Stimulated activated CD8-positive, alpha-beta memory T cell treated with anti-CD3 and anti-CD28 coated beads, Interleukin-7, amount 100 ng/mL, for 24 hours (primary cell): ENCODE data around the gene GAB4.
"Not testable (repeated sequence)": the region's sequence is repeated elsewhere in the genome, so short reads cannot be mapped to it uniquely, and the experiment has no call there.

Experiments used
- DNase-seq: peaks from one replicate; pipeline ENCODE4 v3.0.0-alpha.2; 2020; ENCODE audit warnings: low read depth

Gene GAB4

GRCh38 chr22:17007852-17008731 lies at the start of gene GAB4:
Gene GAB4 (minus strand): TSS chr22:17008222. CDS start chr22:17008114, 108 bp downstream.
- no peak for DNase-seq

DNA sequence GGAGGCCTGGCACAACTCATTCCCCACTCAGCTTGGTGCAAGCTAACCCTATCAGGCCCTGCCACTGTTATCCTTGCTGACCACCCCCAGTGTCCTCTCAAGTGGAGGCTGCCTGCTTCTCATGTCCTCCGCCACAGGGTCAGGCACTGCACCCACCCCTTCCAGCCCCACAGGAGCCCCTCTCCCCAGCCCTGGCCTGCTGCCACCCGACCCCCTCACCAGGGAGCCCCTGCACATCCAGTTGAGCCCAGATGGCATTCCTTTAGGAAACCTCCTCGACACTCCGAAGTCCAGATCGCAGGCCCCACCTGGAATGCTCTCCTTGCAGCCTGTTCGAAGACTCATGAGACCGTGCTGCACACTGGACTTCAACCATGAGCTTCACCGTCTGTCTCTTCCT lies 48.8 kb upstream of the GAB4 start:
- no peak for DNase-seq

GRCh38 chr22:17056058-17056457 lies 48.0 kb upstream of the GAB4 start:
- DNase-seq: no peak

DNA sequence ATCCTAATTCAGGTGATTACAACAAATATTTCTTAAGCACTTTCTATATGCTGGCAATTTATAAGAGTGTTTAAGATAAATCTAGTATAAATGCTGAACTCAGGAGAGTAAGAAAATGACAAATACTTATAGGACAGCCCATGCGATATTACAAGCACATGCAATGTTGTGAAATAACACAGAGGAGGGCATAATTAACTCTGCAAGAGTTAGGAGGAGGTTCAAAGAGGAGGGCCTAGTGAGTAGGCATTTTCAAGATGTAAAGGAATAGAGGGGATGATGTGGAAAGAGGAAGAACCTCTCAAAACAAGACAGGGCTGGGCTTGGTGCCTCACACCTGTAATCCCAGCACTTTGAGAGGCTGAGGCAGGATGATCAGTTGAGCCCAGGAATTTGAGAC lies 39.6 kb upstream of the GAB4 start:
- DNase-seq: no peak

DNA sequence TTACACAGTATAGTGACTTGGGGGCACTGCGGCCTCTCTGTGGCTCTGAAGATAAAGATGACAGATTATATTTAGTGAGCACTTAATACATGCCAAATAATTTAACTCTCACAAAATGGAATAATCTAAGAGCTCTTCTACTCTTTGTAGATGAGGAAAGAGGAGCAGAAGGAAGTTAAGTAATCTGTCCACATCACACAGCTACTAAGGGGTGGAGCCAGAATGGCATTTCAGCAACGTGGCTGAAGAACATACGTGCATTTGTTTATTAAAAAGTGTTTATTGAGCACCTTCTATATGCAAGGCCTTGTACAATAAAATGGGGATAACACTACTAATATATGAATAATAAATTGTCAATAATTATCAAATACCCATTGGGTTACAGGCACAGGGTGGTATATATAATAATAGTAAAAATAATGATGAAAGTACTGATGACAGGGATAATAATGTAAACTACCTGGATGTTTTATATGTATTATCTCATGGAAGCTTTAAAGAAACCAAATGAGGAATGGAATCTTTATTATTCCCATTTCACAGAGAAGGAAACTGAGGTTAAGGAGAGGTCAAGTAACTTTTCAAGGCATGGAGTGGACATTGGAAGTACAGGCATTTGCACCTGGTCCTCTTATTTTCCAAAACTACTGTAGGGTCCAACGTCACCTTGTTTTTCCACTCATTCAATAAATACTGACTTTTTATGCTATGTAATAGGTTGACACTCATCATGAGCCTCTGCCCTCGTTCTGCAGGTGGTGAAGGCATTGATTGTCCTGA lies 38.7 kb upstream of the GAB4 start:
- DNase-seq: no peak

GRCh38 chr22:17043521-17043920 lies 35.5 kb upstream of the GAB4 start:
- DNase-seq: no peak

GRCh38 chr22:17036842-17037711 lies 29.1 kb upstream of the GAB4 start:
- not testable (repeated sequence) for DNase-seq

- not testable (repeated sequence) for DNase-seq
Measured at GRCh38 chr22:17035976-17036841, 28.2 kb upstream of the GAB4 start.

GRCh38 chr22:17035246-17035645 lies 27.2 kb upstream of the GAB4 start:
- no peak for DNase-seq

GRCh38 chr22:17034532-17034931 lies 26.5 kb upstream of the GAB4 start:
- DNase-seq: not testable (repeated sequence)

GRCh38 chr22:17032277-17032676 lies 24.3 kb upstream of the GAB4 start:
- not testable (repeated sequence) for DNase-seq

- not testable (repeated sequence) for DNase-seq
Measured at GRCh38 chr22:17024380-17024779, 16.4 kb upstream of the GAB4 start.

- DNase-seq: not testable (repeated sequence)
Measured at GRCh38 chr22:17015552-17015951, 7.5 kb upstream of the GAB4 start.

DNA sequence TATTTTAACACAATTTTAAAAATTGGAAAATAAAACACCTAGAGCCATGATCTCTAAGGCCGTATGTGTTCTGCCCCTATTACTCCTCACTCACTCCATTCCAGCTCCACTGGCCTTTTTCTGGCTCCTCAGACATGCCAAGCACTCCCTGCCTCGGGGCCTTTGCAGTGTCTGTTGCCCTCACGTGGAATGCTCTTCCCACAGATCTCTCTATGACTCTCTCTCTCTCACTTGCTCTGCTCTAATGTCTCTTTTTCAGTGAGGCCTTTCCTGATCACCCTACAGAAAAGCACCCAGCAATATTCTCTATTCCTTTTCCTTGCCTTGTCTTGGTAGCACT lies 6.0 kb upstream of the GAB4 start:
- not testable (repeated sequence) for DNase-seq

DNA sequence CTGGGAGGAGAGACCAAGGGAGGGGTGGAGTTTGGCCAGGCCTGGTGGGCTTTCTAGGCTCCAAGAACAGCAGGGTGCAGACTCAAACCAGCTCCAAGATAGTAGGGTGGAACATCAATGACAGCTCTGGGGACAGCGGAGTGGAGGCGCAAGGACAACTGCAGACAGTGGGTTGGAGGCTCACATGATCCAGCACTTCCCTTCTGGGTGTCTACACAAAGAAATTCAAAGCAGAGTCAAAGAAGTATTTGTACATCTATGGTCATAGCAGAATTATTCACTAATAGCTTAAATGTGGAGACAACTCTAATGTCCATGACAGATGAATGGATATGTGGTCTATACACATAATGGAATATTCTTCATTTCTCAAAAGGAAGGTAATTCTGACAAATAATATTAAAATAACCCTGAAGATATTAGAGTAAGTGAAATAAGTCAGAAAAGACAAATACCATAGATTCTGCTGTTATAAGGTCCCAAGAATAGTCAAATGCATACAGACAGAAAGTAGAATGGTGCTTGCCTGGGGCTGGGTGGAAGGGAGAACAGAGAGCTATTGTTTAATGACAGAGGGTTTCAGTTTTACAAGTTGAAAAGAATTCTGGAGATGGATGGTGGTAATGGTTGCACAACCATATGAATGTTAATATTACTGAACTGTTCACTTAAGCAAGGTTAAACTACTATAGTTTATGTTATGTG lies 5.5 kb upstream of the GAB4 start:
- DNase-seq: no peak

- DNase-seq: no peak
Measured at GRCh38 chr22:17012267-17012666, 4.2 kb upstream of the GAB4 start.

- no peak for DNase-seq
Measured at GRCh38 chr22:17009640-17010291, 1.7 kb upstream of the GAB4 start.

- no peak for DNase-seq
Measured at GRCh38 chr22:17007257-17007656, 765 bp downstream of the GAB4 start.

DNA sequence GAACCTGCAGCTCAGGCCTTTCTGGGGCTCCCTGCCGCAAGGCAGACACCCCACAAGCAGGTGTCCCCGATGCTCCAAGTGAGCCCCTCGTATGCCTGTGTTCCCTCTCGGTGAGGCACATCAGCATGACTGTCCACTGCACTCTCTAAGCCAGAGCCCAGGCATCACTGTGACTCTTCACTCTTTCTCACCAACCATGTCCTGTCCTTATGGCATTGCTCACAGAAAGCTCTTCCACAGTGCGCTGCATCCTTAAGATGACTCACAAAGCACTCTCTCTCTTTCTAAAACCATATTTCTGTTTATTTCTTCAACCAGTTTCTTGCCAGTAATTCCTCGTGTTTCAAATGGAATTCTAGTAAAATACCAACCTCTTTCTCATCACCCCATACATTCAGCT lies 18.1 kb downstream of the GAB4 start:
- no peak for DNase-seq

- no peak for DNase-seq
Measured at GRCh38 chr22:16988257-16988656, 19.8 kb downstream of the GAB4 start.
